ENCODE results near the gene EGFL8. TPM values are rescaled to one million over a fixed set of nuclear protein-coding genes. Genes with fewer than 3 reads are reported as not detected.

EGFL8 gene
- total and polyA plus RNA-seq, 9 of the 15 experiments (the other 6 are each of a cell fraction or from before 2014, with no cell fraction given), result 2.2 to 47.4 (median 14.2) TPM

DNA sequence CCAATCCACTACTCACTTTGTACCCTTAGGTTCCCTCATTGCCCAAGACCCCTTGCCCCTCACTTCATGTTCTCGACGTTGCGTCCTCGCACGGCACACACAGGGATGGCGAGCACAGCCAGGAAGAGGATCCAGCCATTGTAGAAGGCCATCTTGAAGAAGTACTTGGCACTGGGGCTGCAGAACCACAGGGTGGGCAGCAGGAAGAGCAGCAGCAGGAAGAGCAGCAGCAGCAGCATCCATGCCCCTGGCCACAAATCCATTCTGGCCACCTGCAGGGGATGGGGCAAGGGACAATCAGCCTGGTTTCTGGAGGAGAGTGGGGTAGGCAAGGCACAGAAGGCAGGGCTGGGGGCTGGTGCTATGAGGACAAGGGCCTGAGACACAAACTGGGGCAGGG lies 6.8 kb downstream of the EGFL8 start:
- no TSS peak for BruUV-seq (replicated peaks)
- intact Hi-C loops (cut with micrococcal nuclease), result loop anchor here (10.0 kb wide), 2 partner anchors 346 to 506 kb away; partner anchors contain the start of genes C6orf47, CSNK2B, GPANK1 and HSPA1B
- Histone ChIP-seq H3K9me3 (replicated peaks; ENCODE audit: control insufficient read depth, insufficient read depth, low read depth, low read length) (no peaks in the 10 kb centered on the region), H3K4me1 (replicated peaks in 1 of 2; ENCODE audit: control insufficient read depth in 2 of 2, insufficient read depth in 2 of 2, low read length in 2 of 2) (peaks cover 48 to 66% of the 10 kb centered on the region in 2 experiments), H3K27ac (ENCODE audit: extremely low read depth, low read depth, low read length) (no peak overlapping the region), H3K4me2 (ENCODE audit: insufficient read depth, low read length) (no peak overlapping the region), H3K9ac (ENCODE audit: insufficient read depth in 1 of 2, low read depth in 2 of 2, low read length in 2 of 2) (peak overlapping the region in 1 of 2 experiments; percentile 47; a peak in 1 of 4 replicates), H3K79me2 (ENCODE audit: control insufficient read depth, insufficient read depth, low read length) (peaks cover 39% of the 10 kb centered on the region), H3K4me3 (no peak overlapping the region), H4K20me1 (replicated peaks; ENCODE audit: control insufficient read depth, insufficient read depth, low read length) (no peaks in the 10 kb centered on the region), H2AFZ (ENCODE audit: low read depth, low read length) (no peak overlapping the region), H3K36me3 (ENCODE audit: control insufficient read depth, insufficient read depth, low read length) (peaks cover 62% of the 10 kb centered on the region), H3K9me1 (ENCODE audit: control insufficient read depth, insufficient read depth, low read length) (no peaks in the 10 kb centered on the region), H3K27me3 (ENCODE audit: control insufficient read depth in 2 of 2, insufficient read depth in 2 of 2, low read length in 2 of 2) (no peaks in the 10 kb centered on the region)
- WGBS (ENCODE audit: insufficient coverage, low coverage, missing lambda C conversion rate), result 96% methylated on average over 6 of the region's 6 CpGs
- FAIRE-seq (no peak), DNase-seq (ENCODE audit: extremely low read depth in 1 of 4, low spot score in 3 of 4) (no peak), ATAC-seq (no peak)
- in situ Hi-C loops (cut with MboI), result no loop called here
- CTCF ChIA-PET (ENCODE audit: low intra/inter-chr PET ratio), result no interaction called here
- TF ChIP-seq ZNF23 (CRISPR knock-in tag; IDR thresholded peaks at IDR 0.05), result no peak
- TF ChIP-seq OTX1 (CRISPR knock-in tag; IDR thresholded peaks at IDR 0.05), result 0 out of 2 replicates have a peak, but pooled peaks have one; percentile 56
- POLR2A ChIA-PET, result interaction anchor here (0.6 to 1.1 kb wide), 4 partner anchors 10 to 32 kb away, joined by 3 to 4 read pairs (median 4); no protein-coding TSS in a partner anchor

DNA sequence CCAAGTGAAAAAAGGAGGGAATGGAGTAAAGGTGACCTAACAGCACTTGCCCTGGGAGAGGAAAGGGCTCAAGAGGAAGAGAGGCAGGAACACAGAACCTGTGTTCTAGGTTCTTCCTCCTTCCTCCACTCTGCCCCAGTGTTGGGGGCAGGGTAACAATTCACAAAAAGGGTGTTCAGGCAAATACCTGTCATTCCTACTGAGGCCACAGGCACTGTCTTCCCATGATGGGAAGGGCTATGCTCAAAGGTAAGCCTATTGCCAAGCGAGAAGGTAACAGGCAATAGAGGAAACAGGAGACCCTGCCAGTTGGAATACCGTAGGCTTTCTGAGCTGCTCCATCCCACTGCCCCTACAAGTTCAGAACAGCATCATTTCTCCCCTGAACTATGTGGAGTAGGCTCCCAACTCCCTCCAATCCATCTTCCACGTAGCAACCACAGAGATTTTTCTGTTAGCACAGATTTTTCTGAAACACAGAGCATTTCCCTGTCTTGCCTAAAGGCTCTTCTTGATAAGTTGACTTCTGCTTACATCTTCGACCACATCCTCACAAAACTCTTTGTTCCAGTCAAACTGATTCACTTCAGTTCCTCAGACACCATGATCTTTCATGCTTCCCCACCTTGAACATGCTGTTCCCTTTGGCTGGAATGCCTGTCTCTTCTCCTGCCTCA lies 8.8 kb downstream of the EGFL8 start:
- no peak for FAIRE-seq
- peak; percentile 46 to 66; a peak in 3 of 4 replicates for TF ChIP-seq KDM1A (IDR thresholded peaks at IDR 0.05)
- TF ChIP-seq, protein P1, sequence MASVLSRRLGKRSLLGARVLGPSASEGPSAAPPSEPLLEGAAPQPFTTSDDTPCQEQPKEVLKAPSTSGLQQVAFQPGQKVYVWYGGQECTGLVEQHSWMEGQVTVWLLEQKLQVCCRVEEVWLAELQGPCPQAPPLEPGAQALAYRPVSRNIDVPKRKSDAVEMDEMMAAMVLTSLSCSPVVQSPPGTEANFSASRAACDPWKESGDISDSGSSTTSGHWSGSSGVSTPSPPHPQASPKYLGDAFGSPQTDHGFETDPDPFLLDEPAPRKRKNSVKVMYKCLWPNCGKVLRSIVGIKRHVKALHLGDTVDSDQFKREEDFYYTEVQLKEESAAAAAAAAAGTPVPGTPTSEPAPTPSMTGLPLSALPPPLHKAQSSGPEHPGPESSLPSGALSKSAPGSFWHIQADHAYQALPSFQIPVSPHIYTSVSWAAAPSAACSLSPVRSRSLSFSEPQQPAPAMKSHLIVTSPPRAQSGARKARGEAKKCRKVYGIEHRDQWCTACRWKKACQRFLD (CRISPR knock-in tag; IDR thresholded peaks at IDR 0.05), result no peak
- TF ChIP-seq, protein P2, sequence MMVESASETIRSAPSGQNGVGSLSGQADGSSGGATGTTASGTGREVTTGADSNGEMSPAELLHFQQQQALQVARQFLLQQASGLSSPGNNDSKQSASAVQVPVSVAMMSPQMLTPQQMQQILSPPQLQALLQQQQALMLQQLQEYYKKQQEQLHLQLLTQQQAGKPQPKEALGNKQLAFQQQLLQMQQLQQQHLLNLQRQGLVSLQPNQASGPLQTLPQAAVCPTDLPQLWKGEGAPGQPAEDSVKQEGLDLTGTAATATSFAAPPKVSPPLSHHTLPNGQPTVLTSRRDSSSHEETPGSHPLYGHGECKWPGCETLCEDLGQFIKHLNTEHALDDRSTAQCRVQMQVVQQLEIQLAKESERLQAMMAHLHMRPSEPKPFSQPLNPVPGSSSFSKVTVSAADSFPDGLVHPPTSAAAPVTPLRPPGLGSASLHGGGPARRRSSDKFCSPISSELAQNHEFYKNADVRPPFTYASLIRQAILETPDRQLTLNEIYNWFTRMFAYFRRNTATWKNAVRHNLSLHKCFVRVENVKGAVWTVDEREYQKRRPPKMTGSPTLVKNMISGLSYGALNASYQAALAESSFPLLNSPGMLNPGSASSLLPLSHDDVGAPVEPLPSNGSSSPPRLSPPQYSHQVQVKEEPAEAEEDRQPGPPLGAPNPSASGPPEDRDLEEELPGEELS (CRISPR knock-in tag; IDR thresholded peaks at IDR 0.05; ENCODE audit: borderline replicate concordance), result 0 out of 2 replicates have a peak, but pooled peaks have one; percentile 36

More for the DNA sequence above, 8.8 kb downstream of the EGFL8 start:
- Histone ChIP-seq H3K4me3 (no peak overlapping the region), H3K9me3 (replicated peaks; ENCODE audit: control insufficient read depth, insufficient read depth, low read depth, low read length) (no peaks in the 10 kb centered on the region), H3K27me3 (ENCODE audit: control insufficient read depth in 2 of 2, insufficient read depth in 2 of 2, low read length in 2 of 2) (no peaks in the 10 kb centered on the region), H4K20me1 (replicated peaks; ENCODE audit: control insufficient read depth, insufficient read depth, low read length) (no peaks in the 10 kb centered on the region), H3K4me2 (ENCODE audit: insufficient read depth, low read length) (peak overlapping the region; percentile 15; the same call in 1 of the 2 replicates), H3K9me1 (ENCODE audit: control insufficient read depth, insufficient read depth, low read length) (no peaks in the 10 kb centered on the region), H3K9ac (ENCODE audit: insufficient read depth in 1 of 2, low read depth in 2 of 2, low read length in 2 of 2) (peak overlapping the region; percentile 4 to 31; a peak in 1 of 4 replicates), H3K36me3 (ENCODE audit: control insufficient read depth, insufficient read depth, low read length) (peaks cover 45% of the 10 kb centered on the region), H3K79me2 (ENCODE audit: control insufficient read depth, insufficient read depth, low read length) (peaks cover 47% of the 10 kb centered on the region), H2AFZ (ENCODE audit: low read depth, low read length) (no peak overlapping the region), H3K27ac (ENCODE audit: extremely low read depth, low read depth, low read length) (no peak overlapping the region; the same call in 2 of the 3 replicates), H3K4me1 (replicated peaks in 1 of 2; ENCODE audit: control insufficient read depth in 2 of 2, insufficient read depth in 2 of 2, low read length in 2 of 2) (peaks cover 37 to 55% of the 10 kb centered on the region in 2 experiments)
- ATAC-seq, result no peak
- ChIA-PET POLR2A (interaction anchor here (0.5 to 1.4 kb wide), 4 partner anchors 9 to 24 kb away, joined by 3 to 5 read pairs (median 4); partner anchors contain the start of gene PBX2), CTCF (ENCODE audit: low intra/inter-chr PET ratio) (no interaction called here)
- DNase-seq (ENCODE audit: extremely low read depth in 1 of 4, low spot score in 3 of 4), result no peak
- in situ Hi-C loops (cut with MboI), result no loop called here
- BruUV-seq (replicated peaks), result no TSS peak
- WGBS (ENCODE audit: insufficient coverage, low coverage, missing lambda C conversion rate), result 63% methylated on average over 4 of the region's 4 CpGs
- intact Hi-C loops (cut with micrococcal nuclease), result loop anchor here (10.0 kb wide), 2 partner anchors 348 to 508 kb away; partner anchors contain the start of genes C6orf47, CSNK2B, GPANK1 and HSPA1B

Measured in K562 (cell line).